HUES48 (cell line): ENCODE measurements around the gene UBN1.

Experiments
- H3K27ac ChIP-seq: one replicate; pipeline ENCODE4 v1.7.0; 2013; ENCODE audit warnings: low read depth, low read length, inconsistent platforms
- H3K27me3 ChIP-seq: 2 replicates; pipeline ENCODE4 v1.6.1; 2013; ENCODE audit warnings: mild to moderate bottlenecking, low read length; ENCODE audit not compliant: control insufficient read depth, insufficient read depth
- H3K36me3 ChIP-seq: 2 replicates; pipeline ENCODE4 v1.6.1; 2013; ENCODE audit warnings: low read length; ENCODE audit not compliant: control insufficient read depth, insufficient read depth
- H3K4me1 ChIP-seq: 2 replicates; pipeline ENCODE4 v1.6.1; 2013; ENCODE audit warnings: mild to moderate bottlenecking, low read length; ENCODE audit not compliant: control insufficient read depth, insufficient read depth
- H3K4me3 ChIP-seq: 2 replicates; pipeline ENCODE4 v1.5.1; 2013; ENCODE audit warnings: mild to moderate bottlenecking, low read depth, low read length
- H3K9ac ChIP-seq: 2 replicates; pipeline ENCODE4 v1.6.1; 2013; ENCODE audit warnings: mild to moderate bottlenecking, low read depth, low read length, moderate library complexity
- H3K9me3 ChIP-seq: 2 replicates; pipeline ENCODE4 v1.6.1; 2013; ENCODE audit warnings: low read length; ENCODE audit not compliant: control insufficient read depth, insufficient read depth

Gene UBN1

DNA sequence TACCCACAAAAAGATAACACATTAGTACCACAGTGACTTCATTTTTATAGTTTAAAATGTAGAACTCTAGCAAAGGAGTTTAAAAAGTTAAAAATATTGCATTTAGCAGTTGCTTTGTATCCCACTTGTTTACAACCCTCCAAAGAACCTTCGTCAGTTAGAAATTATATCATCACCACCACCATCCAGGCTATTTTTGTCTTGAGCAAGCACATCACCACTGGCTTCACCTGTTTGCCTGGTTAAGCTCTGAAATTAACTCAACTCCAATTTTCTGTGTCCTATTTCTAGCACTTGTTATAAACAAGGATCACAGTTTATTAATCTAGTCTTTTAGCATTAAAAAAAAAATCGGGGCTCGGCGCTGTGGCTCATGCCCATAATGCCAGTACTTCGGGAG, 6.3 kb upstream of the UBN1 start:
- H3K27me3 ChIP-seq, result no peaks in the 10 kb centered on the region
- H3K4me3 ChIP-seq, result no peak overlapping the region
- H3K36me3 ChIP-seq, result peaks cover 89% of the 10 kb centered on the region
- H3K9me3 ChIP-seq, result no peaks in the 10 kb centered on the region
- peaks cover 2% of the 10 kb centered on the region; the same call in 1 of the 2 replicates for H3K4me1 ChIP-seq
- no peak overlapping the region for H3K27ac ChIP-seq
- no peak overlapping the region for H3K9ac ChIP-seq

DNA sequence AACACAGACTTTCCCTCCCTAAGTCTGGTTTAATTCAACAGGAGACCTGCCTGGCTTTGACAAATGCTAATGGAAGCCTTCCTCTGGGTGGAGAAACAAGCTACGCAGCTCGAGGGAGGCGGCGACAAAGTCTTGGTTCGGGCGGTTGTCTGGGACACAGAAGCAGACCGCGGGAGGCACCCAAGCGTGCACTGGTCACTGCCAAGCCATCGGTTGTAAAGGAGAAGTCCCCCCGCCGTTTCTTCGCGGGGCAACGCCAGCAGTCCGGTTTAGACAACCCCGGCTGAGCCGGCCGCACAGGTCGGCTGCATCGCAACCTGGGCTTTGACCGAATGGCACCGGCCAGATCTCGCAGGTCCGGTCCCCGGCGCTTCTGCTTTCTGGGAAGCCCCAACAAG, 779 bp upstream of the UBN1 start:
- peaks cover 16% of the 10 kb centered on the region for H3K4me1 ChIP-seq
- peak overlapping the region; percentile 93 for H3K27ac ChIP-seq
- H3K27me3 ChIP-seq, result no peaks in the 10 kb centered on the region
- H3K9ac ChIP-seq, result peak overlapping the region; percentile 91
- H3K36me3 ChIP-seq, result peaks cover 45% of the 10 kb centered on the region
- H3K4me3 ChIP-seq, result peak overlapping the region; percentile 96
- H3K9me3 ChIP-seq, result no peaks in the 10 kb centered on the region

GRCh38 chr16:4847774-4848587, 700 bp downstream of the UBN1 start:
- peaks cover 18% of the 10 kb centered on the region for H3K4me1 ChIP-seq
- no peaks in the 10 kb centered on the region for H3K9me3 ChIP-seq
- H3K4me3 ChIP-seq, result peak overlapping the region; percentile 96
- peak overlapping the region; percentile 70; the same call in 1 of the 2 replicates for H3K9ac ChIP-seq
- peaks cover 34% of the 10 kb centered on the region for H3K36me3 ChIP-seq
- no peaks in the 10 kb centered on the region for H3K27me3 ChIP-seq
- H3K27ac ChIP-seq, result peak overlapping the region; percentile 86

DNA sequence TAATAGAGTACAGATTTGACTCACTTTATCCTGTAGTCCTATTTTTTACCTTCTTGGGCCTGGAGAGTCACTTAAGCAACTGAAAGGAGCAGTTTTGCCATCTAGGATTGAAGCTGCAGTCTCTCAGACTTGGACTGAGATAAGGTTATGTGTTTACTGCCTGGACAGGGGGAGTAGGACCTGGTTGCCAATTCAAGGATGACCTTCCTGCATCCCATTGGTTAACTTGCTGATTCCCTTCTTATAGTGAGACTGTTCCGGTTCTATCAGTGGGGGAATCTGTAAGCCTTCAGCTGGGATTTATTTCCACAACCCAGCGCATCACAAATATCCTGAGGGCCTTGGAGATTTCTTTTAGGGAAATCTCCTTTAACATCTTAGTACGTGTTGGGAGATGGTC, 2.9 kb downstream of the UBN1 start:
- peaks cover 37% of the 10 kb centered on the region for H3K36me3 ChIP-seq
- H3K4me3 ChIP-seq, result no peak overlapping the region
- H3K27ac ChIP-seq, result no peak overlapping the region
- no peaks in the 10 kb centered on the region for H3K9me3 ChIP-seq
- no peak overlapping the region for H3K9ac ChIP-seq
- H3K4me1 ChIP-seq, result peaks cover 18% of the 10 kb centered on the region
- no peaks in the 10 kb centered on the region for H3K27me3 ChIP-seq

DNA sequence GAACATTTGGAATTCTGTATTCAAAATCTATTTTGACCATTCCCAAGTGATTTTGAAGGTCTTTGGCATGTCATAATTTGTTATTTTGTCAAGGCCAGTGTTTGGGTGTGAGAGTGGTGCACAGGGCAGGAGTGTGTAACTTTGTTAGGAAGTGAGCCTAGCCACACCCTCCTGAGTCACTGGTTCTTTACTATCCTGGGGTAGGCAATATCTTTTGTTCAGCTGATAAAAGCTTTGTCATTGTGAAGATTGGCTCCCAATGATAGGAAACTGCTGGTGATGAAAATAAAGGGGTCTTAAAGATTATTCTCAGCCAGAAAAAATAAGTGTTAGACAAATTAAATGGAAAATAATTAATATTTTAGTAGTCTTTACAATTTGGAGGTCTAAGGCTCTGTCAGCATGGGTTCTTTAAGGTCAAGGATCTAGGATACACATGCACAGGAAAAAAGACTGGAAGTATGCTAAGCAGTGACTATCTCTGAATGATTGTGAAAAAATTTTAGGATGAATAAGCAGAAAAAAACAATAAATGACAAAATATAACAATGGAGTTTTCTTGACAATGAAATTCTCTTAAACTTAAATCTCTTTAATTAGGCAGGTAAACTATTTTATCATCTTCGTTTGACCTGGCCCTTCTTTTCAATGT, 5.1 kb downstream of the UBN1 start:
- Histone ChIP-seq H3K27ac (no peak overlapping the region), H3K36me3 (peaks cover 49% of the 10 kb centered on the region), H3K27me3 (no peaks in the 10 kb centered on the region), H3K9ac (no peak overlapping the region), H3K4me1 (peaks cover 13% of the 10 kb centered on the region), H3K9me3 (no peaks in the 10 kb centered on the region), H3K4me3 (no peak overlapping the region)

GRCh38 chr16:4855371-4855770, 8.1 kb downstream of the UBN1 start:
- Histone ChIP-seq H3K27me3 (no peaks in the 10 kb centered on the region), H3K9ac (no peak overlapping the region), H3K4me3 (no peak overlapping the region), H3K27ac (no peak overlapping the region), H3K36me3 (peaks cover 75% of the 10 kb centered on the region), H3K4me1 (0 out of 2 replicates have a peak, but pooled peaks cover 5% of the 10 kb centered on the region), H3K9me3 (no peaks in the 10 kb centered on the region)

DNA sequence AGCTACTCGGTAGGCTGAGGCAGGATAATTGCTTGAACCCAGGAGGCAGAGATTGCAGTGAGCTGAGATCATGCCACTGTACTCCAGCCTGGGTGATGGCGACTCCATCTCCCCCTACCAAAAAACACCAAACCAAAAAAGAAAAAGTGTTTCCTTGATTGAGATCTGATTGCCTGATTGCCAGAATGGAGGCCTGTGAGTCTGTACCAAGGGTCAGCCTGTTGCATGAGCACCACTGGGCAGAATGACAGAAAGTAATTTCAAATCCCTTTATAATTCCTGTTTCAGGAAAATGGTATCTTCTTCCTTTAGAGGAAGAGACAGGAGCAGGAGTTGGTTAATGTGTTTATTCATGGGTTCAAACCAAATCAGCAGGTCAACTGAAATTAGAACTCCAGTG, 8.5 kb downstream of the UBN1 start:
- no peak overlapping the region for H3K27ac ChIP-seq
- H3K4me3 ChIP-seq, result no peak overlapping the region
- H3K9me3 ChIP-seq, result no peaks in the 10 kb centered on the region
- no peak overlapping the region for H3K9ac ChIP-seq
- peaks cover 78% of the 10 kb centered on the region for H3K36me3 ChIP-seq
- H3K27me3 ChIP-seq, result no peaks in the 10 kb centered on the region
- H3K4me1 ChIP-seq, result 0 out of 2 replicates have a peak, but pooled peaks cover 5% of the 10 kb centered on the region

DNA sequence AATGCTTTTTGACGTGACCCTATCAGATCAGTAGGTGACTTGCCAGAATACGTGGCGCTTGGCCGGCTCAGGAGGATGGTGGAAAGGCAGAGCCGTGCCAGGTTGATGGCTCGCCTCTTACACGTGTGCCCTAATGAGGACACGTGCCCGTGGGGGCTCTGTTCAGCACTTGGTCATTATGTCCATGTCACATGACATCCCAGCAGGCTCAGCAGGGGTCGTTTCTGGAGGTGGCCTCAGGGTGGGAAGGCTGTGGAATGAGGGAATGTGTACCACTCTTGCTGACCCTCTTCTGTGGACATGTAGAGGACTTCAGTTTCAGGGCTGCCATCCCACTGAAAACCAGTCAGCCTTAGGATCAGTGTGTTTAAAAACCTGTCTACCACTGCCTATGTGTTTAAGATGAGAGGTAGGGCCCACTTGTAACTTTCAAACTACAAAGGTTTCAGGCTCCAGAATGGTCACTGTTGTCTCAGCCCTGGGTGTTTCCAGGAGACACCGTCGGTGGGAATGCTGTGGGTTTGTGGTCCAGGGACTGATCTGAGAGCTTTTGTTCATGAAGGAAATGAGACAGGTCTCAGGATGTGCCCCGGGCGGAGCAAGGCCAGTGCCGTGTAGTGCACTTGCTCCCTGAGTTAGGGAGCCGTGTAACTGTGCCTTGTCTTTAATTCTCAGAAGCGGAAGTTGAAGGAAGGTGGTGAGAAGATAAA, 12.1 kb downstream of the UBN1 start:
- peaks cover 92% of the 10 kb centered on the region for H3K36me3 ChIP-seq

GRCh38 chr16:4859900-4860255, 12.6 kb downstream of the UBN1 start:
- no peaks in the 10 kb centered on the region for H3K9me3 ChIP-seq
- H3K27ac ChIP-seq, result no peak overlapping the region
- H3K9ac ChIP-seq, result no peak overlapping the region
- no peak overlapping the region for H3K4me3 ChIP-seq
- no peaks in the 10 kb centered on the region for H3K4me1 ChIP-seq
- peaks cover 87% of the 10 kb centered on the region for H3K36me3 ChIP-seq
- no peaks in the 10 kb centered on the region for H3K27me3 ChIP-seq

More for the DNA sequence above, 12.1 kb downstream of the UBN1 start:
- H3K9ac ChIP-seq, result no peak overlapping the region
- no peak overlapping the region for H3K27ac ChIP-seq
- H3K4me1 ChIP-seq, result no peaks in the 10 kb centered on the region
- H3K27me3 ChIP-seq, result no peaks in the 10 kb centered on the region
- H3K9me3 ChIP-seq, result no peaks in the 10 kb centered on the region
- H3K4me3 ChIP-seq, result no peak overlapping the region

- Histone ChIP-seq H3K27ac (no peak overlapping the region), H3K9ac (no peak overlapping the region), H3K4me1 (no peaks in the 10 kb centered on the region), H3K9me3 (no peaks in the 10 kb centered on the region), H3K4me3 (no peak overlapping the region), H3K36me3 (peaks cover 77% of the 10 kb centered on the region), H3K27me3 (no peaks in the 10 kb centered on the region)
Measured at GRCh38 chr16:4860727-4861342, 13.6 kb downstream of the UBN1 start.
